HepG2 (cell line): ENCODE data around the gene FAM228B. TPM values are rescaled to one million over a fixed set of nuclear protein-coding genes. Genes with fewer than 3 reads are reported as not detected.
"Not testable (repeated sequence)": the region's sequence is repeated elsewhere in the genome, so short reads cannot be mapped to it uniquely, and the experiment has no call there.

ENCODE experiments used
- ATAC-seq: fragments of 200-7000 bp; cut with Tn5 transposase; 3 replicates; pipeline ENCODE4 v1.9.1; 2020; ENCODE audit warnings: mild to moderate bottlenecking, moderate library complexity
- BruUV-seq: library from RNA; stranded (reverse); fragments of 400-500 nt; replicated peaks from 2 replicates; lab custom pipeline; 2021; lab: Mats Ljungman, UMichigan
- CTCF ChIA-PET: fragments of 300-600 bp; formaldehyde crosslinking; extraction: SDS; loops from one replicate; lab custom pipeline; 2021; ENCODE audit warnings: low total read pairs, inconsistent platforms, low intra/inter-chr PET ratio; lab: Yijun Ruan, JAX
- POLR2A ChIA-PET: fragments of 350-600 bp; sonication (Branson Sonifier 250); formaldehyde crosslinking; loops from one replicate; lab custom pipeline; 2020; ENCODE audit warnings: antibody characterized with exemption, inconsistent platforms; lab: Yijun Ruan, JAX
- DNase-seq: peaks from one replicate; pipeline ENCODE4 v3.0.0-alpha.2; 2015; ENCODE audit warnings: low spot score
- FAIRE-seq: peaks from 3 replicates; lab custom pipeline; 2011; peaks lifted over from hg19 to GRCh38; lab: Jason Lieb, UNC
- H2AFZ ChIP-seq: one replicate; pipeline ENCODE4 v1.6.1; 2011; ENCODE audit warnings: low read length, inconsistent platforms
- H3K27ac ChIP-seq: fragments of 300-600 bp; 3 replicates; pipeline ENCODE4 v1.8.0; 2011; ENCODE audit warnings: mixed run types, mild to moderate bottlenecking, mixed read lengths, low read length, inconsistent platforms; ENCODE audit not compliant: insufficient read depth; ENCODE audit errors: extremely low read length
- H3K27me3 ChIP-seq, 2 experiments: fragments of 200-600 bp in 1 of 2; 2 replicates in 1 of 2; 3 replicates in 1 of 2; pipeline versions ENCODE4 v1.6.0 to v1.8.0; 2011; ENCODE audit warnings: low read length in 2 of 2, mild to moderate bottlenecking in 2 of 2, moderate library complexity in 2 of 2, inconsistent platforms in 1 of 2; ENCODE audit not compliant: insufficient read depth in 2 of 2, control insufficient read depth in 1 of 2
- H3K36me3 ChIP-seq, 2 experiments: fragments of 200-600 bp in 1 of 2; replicated peaks in 1 of 2; 2 replicates in 1 of 2; 3 replicates in 1 of 2; pipeline versions ENCODE4 v1.5.1 to v1.8.0; 2011; ENCODE audit warnings: low read length in 2 of 2, inconsistent platforms in 1 of 2; ENCODE audit not compliant: insufficient read depth in 2 of 2, control insufficient read depth in 1 of 2
- H3K4me1 ChIP-seq: 2 replicates; pipeline ENCODE4 v1.5.1; 2012; ENCODE audit warnings: low read length, inconsistent platforms; ENCODE audit not compliant: insufficient read depth
- H3K4me2 ChIP-seq: 2 replicates; pipeline ENCODE4 v1.6.0; 2011; ENCODE audit warnings: low read depth, low read length, inconsistent platforms
- H3K4me3 ChIP-seq, 3 experiments: fragments of 200-600 bp in 1 of 3; sonication (generic), shearing (Covaris generic) in 1 of 3; replicated peaks in 1 of 3; 2 replicates each; pipeline ENCODE4 v1.5.1; 2011 to 2016; ENCODE audit warnings: low read length in 3 of 3, inconsistent platforms in 2 of 3, low read depth in 2 of 3, mild to moderate bottlenecking in 2 of 3, control low read depth in 1 of 3, mixed read lengths in 1 of 3; ENCODE audit not compliant: insufficient read depth in 1 of 3
- H3K79me2 ChIP-seq: one replicate; pipeline ENCODE4 v1.6.1; 2011; ENCODE audit warnings: low read length, inconsistent platforms; ENCODE audit not compliant: insufficient read depth
- H3K9ac ChIP-seq: 2 replicates; pipeline ENCODE4 v1.6.0; 2011; ENCODE audit warnings: mild to moderate bottlenecking, low read depth, low read length, inconsistent platforms; ENCODE audit not compliant: insufficient read depth
- H3K9me3 ChIP-seq: 2 replicates; pipeline ENCODE4 v1.5.1; 2012; ENCODE audit warnings: mild to moderate bottlenecking, low read length
- H4K20me1 ChIP-seq: 2 replicates; pipeline ENCODE4 v1.6.0; 2011; ENCODE audit warnings: inconsistent platforms, mild to moderate bottlenecking, low read length, moderate library complexity; ENCODE audit not compliant: insufficient read depth
- CEBPB ChIP-seq: IDR thresholded peaks from 2 replicates; pipeline ENCODE4 v1.6.1; 2011; ENCODE audit warnings: low read depth, low read length, improper control_type of control experiment, borderline replicate concordance
- FOXJ3 ChIP-seq: sonication (generic); formaldehyde crosslinking; IDR thresholded peaks from 2 replicates; pipeline ENCODE4 v1.4.0; 2020; ENCODE audit warnings: missing genetic modification reagents, mild to moderate bottlenecking, borderline replicate concordance
- HOXA7 ChIP-seq: sonication (generic); formaldehyde crosslinking; IDR thresholded peaks from 2 replicates; pipeline ENCODE4 v1.8.1; 2022; ENCODE audit warnings: mild to moderate bottlenecking, missing genetic modification reagents, moderate library complexity
- JUND ChIP-seq: sonication (generic); formaldehyde crosslinking; IDR thresholded peaks from 2 replicates; pipeline ENCODE4 v1.8.0; 2022; ENCODE audit warnings: mild to moderate bottlenecking, missing genetic modification reagents
- SALL2 ChIP-seq: sonication (generic); formaldehyde crosslinking; IDR thresholded peaks from 2 replicates; pipeline ENCODE4 v1.8.1; 2023; ENCODE audit warnings: mild to moderate bottlenecking, missing genetic modification reagents, inconsistent platforms
- ZNF282 ChIP-seq: fragments of 450-650 bp; IDR thresholded peaks from 2 replicates; pipeline ENCODE4 v1.6.1; 2018; ENCODE audit not compliant: partially characterized antibody
- WGBS: methylation state at CpG from one replicate; pipeline ENCODE4 v1.1.6; 2017; ENCODE audit warnings: low lambda C conversion rate; 5-methylcytosine and 5-hydroxymethylcytosine counted together
- in situ Hi-C: cut with HindIII; loops from 2 replicates; pipeline ENCODE4 v1.10.0; 2017; ENCODE audit warnings: low pct_unique_long_range_greater_than_20kb; ENCODE audit not compliant: extremely low pct_ligation_motif_present
- intact Hi-C: fragments of 100-400 bp; cut with micrococcal nuclease; formaldehyde crosslinking; loops from one replicate; pipeline ENCODE4 v1.10.0; 2022; ENCODE audit not compliant: unreplicated experiment
- polyA plus RNA-seq, 8 experiments: library from polyadenylated mRNA; depleted of rRNA in 3 of 8; stranded (reverse) in 7 of 8; unstranded in 1 of 8; fragments of >200 nt; fragmentation: Illumina TruSeq in 4 of 8; extraction: Trizol in 4 of 8; gene quantifications; 2 replicates each; pipeline versions ENCODE4 v1.2.1 to v1.2.3, GENCODE V29; 2011 to 2016; ENCODE audit warnings: low read depth in 4 of 8, missing spikeins in 1 of 8, mixed read lengths in 1 of 8; ENCODE audit not compliant: insufficient read depth in 1 of 8
- total RNA-seq, 5 experiments: library from RNA; depleted of rRNA; stranded (reverse); fragments of >200 nt; fragmentation: Illumina TruSeq; extraction: Trizol; gene quantifications; 2 replicates each; pipeline ENCODE4 v1.2.3, GENCODE V29; 2016; ENCODE audit warnings: low read depth in 1 of 5
- TF ChIP-seq, protein P1 (sequence below): sonication (generic); formaldehyde crosslinking; conservative IDR thresholded peaks from 2 replicates; pipeline ENCODE4 v1.8.1; 2023; ENCODE audit warnings: missing genetic modification reagents
- TF ChIP-seq, protein P2 (sequence below): sonication (generic); formaldehyde crosslinking; conservative IDR thresholded peaks from 2 replicates; pipeline ENCODE4 v1.8.0; 2022; ENCODE audit warnings: low read depth, missing genetic modification reagents
- TF ChIP-seq, protein P3 (sequence below): sonication (generic); formaldehyde crosslinking; IDR thresholded peaks from 2 replicates; pipeline ENCODE4 v1.5.0; 2020; ENCODE audit warnings: mild to moderate bottlenecking, missing genetic modification reagents

Gene FAM228B
- total and polyA plus RNA-seq, 2 of the 13 experiments (the other 11 are each of a cell fraction or from before 2014, with no cell fraction given) = 0.79 to 1.1 TPM

DNA sequence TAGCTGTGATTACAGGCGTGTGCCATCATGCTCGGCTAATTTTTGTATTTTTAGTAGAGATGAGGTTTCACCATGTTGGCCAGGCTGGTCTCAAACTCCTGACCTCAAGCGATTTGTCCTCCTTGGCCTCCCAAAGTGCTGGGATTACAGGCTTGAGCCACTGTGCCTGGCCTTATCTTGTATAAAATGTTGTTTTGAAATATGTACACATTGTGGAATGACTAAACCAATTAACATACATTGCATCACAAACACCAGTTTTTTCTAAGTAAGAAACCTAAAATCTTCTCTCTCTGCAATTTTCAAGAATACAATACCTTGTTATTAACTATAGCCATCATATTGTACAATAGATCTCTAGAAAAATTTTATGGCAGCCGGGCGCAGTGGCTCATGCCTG lies 17.0 kb downstream of the FAM228B start:
- H4K20me1 ChIP-seq, H3K4me1 ChIP-seq, H3K27ac ChIP-seq, POLR2A ChIA-PET, H3K79me2 ChIP-seq, DNase-seq, H3K4me2 ChIP-seq, H3K9ac ChIP-seq, H3K9me3 ChIP-seq, H2AFZ ChIP-seq, ATAC-seq, in situ Hi-C loops, intact Hi-C loops, H3K36me3 ChIP-seq, H3K27me3 ChIP-seq, H3K4me3 ChIP-seq, BruUV-seq: not testable (repeated sequence)
- TF ChIP-seq, protein P1, sequence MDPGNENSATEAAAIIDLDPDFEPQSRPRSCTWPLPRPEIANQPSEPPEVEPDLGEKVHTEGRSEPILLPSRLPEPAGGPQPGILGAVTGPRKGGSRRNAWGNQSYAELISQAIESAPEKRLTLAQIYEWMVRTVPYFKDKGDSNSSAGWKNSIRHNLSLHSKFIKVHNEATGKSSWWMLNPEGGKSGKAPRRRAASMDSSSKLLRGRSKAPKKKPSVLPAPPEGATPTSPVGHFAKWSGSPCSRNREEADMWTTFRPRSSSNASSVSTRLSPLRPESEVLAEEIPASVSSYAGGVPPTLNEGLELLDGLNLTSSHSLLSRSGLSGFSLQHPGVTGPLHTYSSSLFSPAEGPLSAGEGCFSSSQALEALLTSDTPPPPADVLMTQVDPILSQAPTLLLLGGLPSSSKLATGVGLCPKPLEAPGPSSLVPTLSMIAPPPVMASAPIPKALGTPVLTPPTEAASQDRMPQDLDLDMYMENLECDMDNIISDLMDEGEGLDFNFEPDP = 0 out of 2 replicates have a peak, but pooled peaks have one; percentile 39
- TF ChIP-seq CEBPB = peak; percentile 17; the same call in 1 of the 2 replicates
- FAIRE-seq = peak; percentile 32
- CTCF ChIA-PET = interaction anchor here (1.4 kb wide), 1 partner anchor 24 kb away, joined by 3 read pairs; no protein-coding TSS in a partner anchor
- WGBS = 46% methylated on average over 5 of the region's 5 CpGs

DNA sequence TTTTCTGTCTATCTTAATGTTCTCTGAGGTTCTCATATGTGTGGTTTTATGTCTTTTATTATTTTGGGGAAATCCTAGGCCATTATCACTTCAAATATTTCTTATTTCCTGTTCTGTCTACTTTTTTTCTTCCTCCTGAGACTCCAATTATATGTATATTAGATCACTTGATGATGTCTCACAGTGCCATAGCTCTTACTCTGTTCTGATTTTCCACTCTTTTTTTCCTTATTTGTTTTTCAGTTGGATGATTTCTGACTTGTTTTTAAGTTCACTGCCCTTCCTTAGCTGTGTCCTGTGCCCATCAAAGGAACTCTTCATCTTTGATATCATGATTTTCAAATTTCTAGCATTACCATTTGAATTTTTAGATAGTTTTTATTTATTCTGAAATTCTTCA lies 24.1 kb downstream of the FAM228B start:
- H3K4me1 ChIP-seq = peaks cover 4% of the 10 kb centered on the region
- FAIRE-seq (no peak), ATAC-seq (no peak), DNase-seq (no peak)
- in situ Hi-C loops (no loop called here), intact Hi-C loops (no loop called here)
- no peak overlapping the region for H3K27ac ChIP-seq
- H3K79me2 ChIP-seq = no peaks in the 10 kb centered on the region
- BruUV-seq = no TSS peak
- peaks cover 12% of the 10 kb centered on the region for H3K9me3 ChIP-seq
- no peak overlapping the region for H3K4me2 ChIP-seq
- no peak overlapping the region for H3K4me3 ChIP-seq
- no peak overlapping the region for H3K9ac ChIP-seq
- POLR2A ChIA-PET = no interaction called here
- H3K36me3 ChIP-seq = no peaks in the 10 kb centered on the region
- TF ChIP-seq, protein P2, sequence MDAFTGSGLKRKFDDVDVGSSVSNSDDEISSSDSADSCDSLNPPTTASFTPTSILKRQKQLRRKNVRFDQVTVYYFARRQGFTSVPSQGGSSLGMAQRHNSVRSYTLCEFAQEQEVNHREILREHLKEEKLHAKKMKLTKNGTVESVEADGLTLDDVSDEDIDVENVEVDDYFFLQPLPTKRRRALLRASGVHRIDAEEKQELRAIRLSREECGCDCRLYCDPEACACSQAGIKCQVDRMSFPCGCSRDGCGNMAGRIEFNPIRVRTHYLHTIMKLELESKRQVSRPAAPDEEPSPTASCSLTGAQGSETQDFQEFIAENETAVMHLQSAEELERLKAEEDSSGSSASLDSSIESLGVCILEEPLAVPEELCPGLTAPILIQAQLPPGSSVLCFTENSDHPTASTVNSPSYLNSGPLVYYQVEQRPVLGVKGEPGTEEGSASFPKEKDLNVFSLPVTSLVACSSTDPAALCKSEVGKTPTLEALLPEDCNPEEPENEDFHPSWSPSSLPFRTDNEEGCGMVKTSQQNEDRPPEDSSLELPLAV (CRISPR knock-in tag) = no peak
- TF ChIP-seq SALL2 (CRISPR knock-in tag) = no peak
- TF ChIP-seq HOXA7 (CRISPR knock-in tag) = no peak
- no peak for TF ChIP-seq FOXJ3 (CRISPR knock-in tag)
- no peak for TF ChIP-seq JUND (CRISPR knock-in tag)
- no peak for TF ChIP-seq ZNF282
- TF ChIP-seq, protein P3, sequence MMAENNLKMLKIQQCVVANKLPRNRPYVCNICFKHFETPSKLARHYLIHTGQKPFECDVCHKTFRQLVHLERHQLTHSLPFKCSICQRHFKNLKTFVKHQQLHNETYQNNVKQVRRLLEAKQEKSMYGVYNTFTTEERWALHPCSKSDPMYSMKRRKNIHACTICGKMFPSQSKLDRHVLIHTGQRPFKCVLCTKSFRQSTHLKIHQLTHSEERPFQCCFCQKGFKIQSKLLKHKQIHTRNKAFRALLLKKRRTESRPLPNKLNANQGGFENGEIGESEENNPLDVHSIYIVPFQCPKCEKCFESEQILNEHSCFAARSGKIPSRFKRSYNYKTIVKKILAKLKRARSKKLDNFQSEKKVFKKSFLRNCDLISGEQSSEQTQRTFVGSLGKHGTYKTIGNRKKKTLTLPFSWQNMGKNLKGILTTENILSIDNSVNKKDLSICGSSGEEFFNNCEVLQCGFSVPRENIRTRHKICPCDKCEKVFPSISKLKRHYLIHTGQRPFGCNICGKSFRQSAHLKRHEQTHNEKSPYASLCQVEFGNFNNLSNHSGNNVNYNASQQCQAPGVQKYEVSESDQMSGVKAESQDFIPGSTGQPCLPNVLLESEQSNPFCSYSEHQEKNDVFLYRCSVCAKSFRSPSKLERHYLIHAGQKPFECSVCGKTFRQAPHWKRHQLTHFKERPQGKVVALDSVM (CRISPR knock-in tag) = no peak
- H4K20me1 ChIP-seq = no peaks in the 10 kb centered on the region
- CTCF ChIA-PET = no interaction called here
- no peaks in the 10 kb centered on the region for H3K27me3 ChIP-seq
- H2AFZ ChIP-seq = no peak overlapping the region
